Activated naive CD4-positive, alpha-beta T cell treated with anti-CD3 and anti-CD28 coated beads, Interleukin-2, amount 50 U/mL, for 72 hours (primary cell): ENCODE measurements around the gene CWC27. TPM values are rescaled to one million over a fixed set of nuclear protein-coding genes. Genes with fewer than 3 reads are reported as not detected.
"Not testable (repeated sequence)": the region's sequence is repeated elsewhere in the genome, so short reads cannot be mapped to it uniquely, and the experiment has no call there.

Source experiments
- ATAC-seq, 2 donors: fragments of 150-1000 bp; cut with Tn5 transposase; 2 replicates each; pipeline ENCODE4 v1.10.0; 2021; ENCODE audit warnings: mild to moderate bottlenecking in 2 of 2, moderate library complexity in 2 of 2
- DNase-seq, 2 donors: peaks; one replicate each; pipeline ENCODE4 v3.0.0; 2021 to 2022; ENCODE audit warnings: low spot score in 2 of 2
- H3K27ac Mint-ChIP-seq, 2 donors: one replicate each; pipeline ENCODE4 v1.8.0; 2022; ENCODE audit warnings: mild to moderate bottlenecking in 2 of 2, mixed read lengths in 2 of 2
- H3K36me3 Mint-ChIP-seq, 2 donors: one replicate each; pipeline ENCODE4 v1.8.0; 2022; ENCODE audit warnings: mixed read lengths in 2 of 2
- H3K9me3 Mint-ChIP-seq, 2 donors: one replicate each; pipeline ENCODE4 v1.8.0; 2022; ENCODE audit warnings: mixed read lengths in 2 of 2
- total RNA-seq, 2 donors: library from RNA; stranded (reverse); gene quantifications; one replicate each; pipeline ENCODE4 v1.2.3, GENCODE V29; 2022

The CWC27 gene
- total RNA-seq, 2 donors from 2014 or later: 29.7 to 31.0 TPM

GRCh38 chr5:64923151-64923685 lies 154.5 kb downstream of the CWC27 start:
- DNase-seq: no peak

DNA sequence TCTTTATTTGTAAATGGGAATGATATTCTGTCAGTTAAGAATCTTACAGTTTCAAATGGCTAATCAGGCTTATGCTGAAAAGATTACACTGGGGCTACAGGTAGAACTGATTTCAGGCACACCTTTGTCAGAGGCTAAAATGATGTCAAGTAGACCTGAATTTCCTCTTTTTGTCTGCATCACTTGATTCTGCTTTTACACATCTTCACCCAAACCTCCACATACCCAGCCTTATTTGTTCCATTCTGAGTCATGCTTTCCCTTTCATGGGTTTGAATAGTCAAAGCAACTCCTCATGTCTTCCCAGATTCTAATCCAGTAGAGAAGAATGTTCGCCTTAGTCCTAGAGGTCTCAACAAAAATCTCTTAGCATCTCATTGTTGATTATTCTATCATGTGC lies 156.4 kb downstream of the CWC27 start:
- Mint-ChIP-seq H3K9me3 (peaks cover 20 to 31% of the 10 kb centered on the region in 2 donors), H3K27ac (no peak overlapping the region), H3K36me3 (peaks cover 36 to 47% of the 10 kb centered on the region in 2 donors)
- DNase-seq (no peak), ATAC-seq (no peak)

More at GRCh38 chr5:64923151-64923685, 154.5 kb downstream of the CWC27 start:
- H3K27ac Mint-ChIP-seq: no peak overlapping the region
- peaks cover 37 to 43% of the 10 kb centered on the region in 2 donors for H3K36me3 Mint-ChIP-seq
- peak in 1 of 2 donors; percentile 54 for ATAC-seq
- H3K9me3 Mint-ChIP-seq: peaks cover 24 to 28% of the 10 kb centered on the region in 2 donors

GRCh38 chr5:64929833-64930232 lies 161.1 kb downstream of the CWC27 start:
- ATAC-seq (no peak), DNase-seq (no peak)
- Mint-ChIP-seq H3K9me3 (peaks cover 4 to 22% of the 10 kb centered on the region in 2 donors), H3K36me3 (peaks cover 11 to 34% of the 10 kb centered on the region in 2 donors), H3K27ac (no peak overlapping the region)

DNA sequence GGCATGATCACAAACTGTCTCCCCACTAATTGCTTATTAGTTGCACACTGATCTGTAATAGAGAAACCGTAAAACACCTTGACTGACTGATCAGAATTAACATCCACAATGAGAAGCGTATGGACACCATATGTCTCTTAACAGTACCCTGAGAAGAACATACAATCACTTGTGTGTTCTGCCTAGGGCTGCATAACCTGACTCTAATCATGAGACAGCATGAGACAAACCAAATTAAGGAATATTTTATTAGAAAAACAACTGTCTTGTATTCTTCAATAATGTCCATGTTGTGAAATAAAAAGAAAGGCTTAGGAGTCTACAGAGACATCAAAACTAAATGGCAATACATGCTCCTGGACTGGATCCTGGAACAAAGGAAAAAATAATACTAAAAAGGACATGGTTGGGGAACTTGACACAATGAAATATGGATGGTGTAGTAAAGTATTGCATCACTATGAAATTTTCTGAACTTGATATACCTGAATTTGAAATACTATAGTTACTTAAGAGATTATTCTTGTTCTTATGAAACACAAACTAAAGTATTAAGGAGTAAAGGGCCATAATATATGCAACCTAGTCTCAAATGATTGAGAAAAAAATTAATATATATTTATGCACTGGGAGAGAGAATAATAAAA lies 162.1 kb downstream of the CWC27 start:
- ATAC-seq (no peak), DNase-seq (no peak)
- H3K27ac Mint-ChIP-seq: no peak overlapping the region
- H3K36me3 Mint-ChIP-seq: peaks cover 17 to 38% of the 10 kb centered on the region in 2 donors
- H3K9me3 Mint-ChIP-seq: peaks cover 4 to 22% of the 10 kb centered on the region in 2 donors

DNA sequence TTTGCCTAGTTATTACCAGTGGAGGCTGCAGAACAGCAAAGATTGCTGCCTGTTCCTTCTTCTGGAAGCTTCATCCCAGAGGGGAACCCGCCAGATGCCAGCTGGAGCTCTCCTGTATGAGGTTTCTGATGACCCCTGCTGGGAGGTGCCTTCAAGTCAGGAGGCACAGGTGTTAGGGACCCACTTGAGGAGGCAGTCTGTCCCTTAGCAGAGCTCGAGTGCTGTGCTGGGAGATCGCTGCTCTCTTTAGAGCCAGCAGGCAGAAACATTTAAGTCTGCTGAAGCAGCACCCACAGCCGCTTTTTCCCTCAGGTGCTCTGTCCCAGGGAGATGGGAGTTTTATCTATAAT lies 170.7 kb downstream of the CWC27 start:
- H3K27ac Mint-ChIP-seq: not testable (repeated sequence)

GRCh38 chr5:64939772-64940510 lies 171.2 kb downstream of the CWC27 start:
- Mint-ChIP-seq H3K9me3 (peaks cover 0 to 9% of the 10 kb centered on the region in 2 donors), H3K36me3 (peaks cover 20 to 23% of the 10 kb centered on the region in 2 donors), H3K27ac (no peak overlapping the region)
- no peak for ATAC-seq
- no peak for DNase-seq

More for the DNA sequence above, 170.7 kb downstream of the CWC27 start:
- ATAC-seq, H3K9me3 Mint-ChIP-seq, DNase-seq: not testable (repeated sequence)
- peaks cover 23 to 26% of the 10 kb centered on the region in 2 donors for H3K36me3 Mint-ChIP-seq

DNA sequence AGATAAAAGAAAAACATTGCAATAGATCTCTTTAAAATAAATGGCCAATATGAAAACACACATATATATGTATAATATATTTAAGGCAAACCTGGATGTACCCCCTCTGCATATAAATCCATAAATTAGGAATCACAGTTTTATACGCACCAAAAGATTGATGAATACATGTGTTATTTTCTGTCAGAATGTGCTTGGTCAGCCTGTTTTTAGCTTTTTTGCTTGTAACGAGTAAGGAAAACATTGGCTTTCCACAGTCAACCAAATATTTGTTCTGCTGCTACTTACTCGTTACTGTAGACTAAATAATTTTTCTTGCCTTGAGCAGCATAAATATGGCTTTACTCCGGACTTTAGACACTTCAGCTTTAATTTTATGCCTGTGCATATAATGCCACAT lies 173.7 kb downstream of the CWC27 start:
- ATAC-seq: no peak
- peaks cover 4 to 6% of the 10 kb centered on the region in 2 donors for H3K36me3 Mint-ChIP-seq
- no peak for DNase-seq

DNA sequence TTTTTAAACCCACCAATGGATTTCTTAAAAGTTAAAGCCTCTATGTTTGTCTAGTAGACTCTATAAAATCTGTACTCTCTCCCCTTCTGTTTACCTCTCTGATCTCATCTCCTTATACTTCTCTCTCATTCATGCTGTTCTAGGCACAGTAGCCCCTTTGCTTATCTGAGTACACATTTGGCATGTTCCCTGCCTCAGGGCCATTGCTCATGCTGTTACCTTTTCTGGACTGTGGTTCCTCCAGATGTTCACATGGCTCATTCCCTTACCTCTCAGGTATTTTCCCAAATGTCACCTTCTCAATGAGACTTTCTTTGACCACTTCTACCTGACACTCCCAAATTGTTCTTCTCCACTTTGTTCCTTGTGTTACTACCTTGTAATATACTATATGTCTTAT lies 176.1 kb downstream of the CWC27 start:
- H3K9me3 Mint-ChIP-seq: no peaks in the 10 kb centered on the region
- H3K36me3 Mint-ChIP-seq: peaks cover 0 to 6% of the 10 kb centered on the region in 2 donors
- ATAC-seq (no peak), DNase-seq (no peak)
- no peak overlapping the region for H3K27ac Mint-ChIP-seq

More for the DNA sequence above, 173.7 kb downstream of the CWC27 start:
- Mint-ChIP-seq H3K27ac (no peak overlapping the region), H3K9me3 (no peaks in the 10 kb centered on the region)

DNA sequence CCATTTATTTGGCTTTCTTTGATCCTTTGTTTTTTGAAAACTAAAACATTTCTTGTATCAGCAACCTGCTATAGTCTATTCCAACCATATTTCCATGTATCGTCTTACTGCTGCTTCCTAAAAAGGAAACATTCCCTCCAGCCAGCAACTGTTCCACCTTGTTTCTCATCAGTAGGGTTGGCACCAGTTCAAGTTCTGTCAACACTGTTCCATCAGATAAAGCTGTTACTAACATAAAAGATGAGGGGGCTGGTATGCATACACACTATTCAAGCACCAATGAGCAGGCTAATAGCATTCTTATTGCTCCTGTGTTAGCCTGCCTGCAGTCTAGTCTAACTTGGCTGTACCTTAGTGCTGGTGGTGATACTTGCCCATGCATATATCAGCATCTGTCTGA lies 178.3 kb downstream of the CWC27 start:
- Mint-ChIP-seq H3K36me3 (peaks cover 0 to 6% of the 10 kb centered on the region in 2 donors), H3K9me3 (no peaks in the 10 kb centered on the region), H3K27ac (no peak overlapping the region)
- ATAC-seq: no peak
- no peak for DNase-seq

DNA sequence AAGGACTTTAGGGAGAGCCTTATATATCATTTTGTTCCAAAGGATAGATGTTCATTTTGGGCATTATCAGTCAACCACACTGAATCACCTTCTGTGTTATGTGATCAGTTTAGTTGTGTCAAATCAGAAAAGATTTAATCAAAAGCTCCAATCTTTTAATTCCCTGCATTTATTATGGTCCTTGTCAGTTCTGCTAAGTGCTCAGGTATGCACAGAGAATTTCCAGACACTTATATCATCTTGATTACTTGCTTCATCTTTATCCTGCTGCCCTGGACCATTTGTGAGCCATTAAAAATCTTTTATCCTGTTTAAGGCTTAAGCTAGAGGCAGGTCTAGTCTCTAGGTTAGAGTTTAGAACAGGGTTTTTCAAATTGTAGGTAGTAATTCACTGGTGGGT lies 179.1 kb downstream of the CWC27 start:
- ATAC-seq (no peak), DNase-seq (no peak)

DNA sequence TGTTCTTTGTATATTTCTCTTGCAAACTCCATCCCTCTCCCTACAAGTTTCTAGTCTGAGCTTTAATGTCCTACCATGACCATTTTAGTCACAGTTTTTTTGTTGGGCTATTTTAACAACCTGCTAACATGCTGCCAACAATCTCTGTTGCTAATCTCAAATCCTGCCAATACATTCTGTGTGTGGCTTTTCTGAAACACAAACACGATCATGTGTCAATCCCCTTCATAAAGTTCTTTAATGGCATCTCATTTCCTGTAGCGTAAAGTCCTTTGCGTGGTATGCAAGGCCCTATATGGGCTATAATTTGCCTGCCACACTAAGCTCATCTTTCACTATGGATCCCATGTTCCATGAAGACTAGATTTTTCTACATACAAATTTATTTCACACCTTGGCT lies 180.6 kb downstream of the CWC27 start:
- DNase-seq (no peak), ATAC-seq (no peak)
- H3K9me3 Mint-ChIP-seq: no peaks in the 10 kb centered on the region
- H3K36me3 Mint-ChIP-seq: peaks cover 0 to 6% of the 10 kb centered on the region in 2 donors
- H3K27ac Mint-ChIP-seq: no peak overlapping the region

More for the DNA sequence above, 179.1 kb downstream of the CWC27 start:
- no peaks in the 10 kb centered on the region for H3K9me3 Mint-ChIP-seq
- peaks cover 0 to 6% of the 10 kb centered on the region in 2 donors for H3K36me3 Mint-ChIP-seq
- no peak overlapping the region for H3K27ac Mint-ChIP-seq

DNA sequence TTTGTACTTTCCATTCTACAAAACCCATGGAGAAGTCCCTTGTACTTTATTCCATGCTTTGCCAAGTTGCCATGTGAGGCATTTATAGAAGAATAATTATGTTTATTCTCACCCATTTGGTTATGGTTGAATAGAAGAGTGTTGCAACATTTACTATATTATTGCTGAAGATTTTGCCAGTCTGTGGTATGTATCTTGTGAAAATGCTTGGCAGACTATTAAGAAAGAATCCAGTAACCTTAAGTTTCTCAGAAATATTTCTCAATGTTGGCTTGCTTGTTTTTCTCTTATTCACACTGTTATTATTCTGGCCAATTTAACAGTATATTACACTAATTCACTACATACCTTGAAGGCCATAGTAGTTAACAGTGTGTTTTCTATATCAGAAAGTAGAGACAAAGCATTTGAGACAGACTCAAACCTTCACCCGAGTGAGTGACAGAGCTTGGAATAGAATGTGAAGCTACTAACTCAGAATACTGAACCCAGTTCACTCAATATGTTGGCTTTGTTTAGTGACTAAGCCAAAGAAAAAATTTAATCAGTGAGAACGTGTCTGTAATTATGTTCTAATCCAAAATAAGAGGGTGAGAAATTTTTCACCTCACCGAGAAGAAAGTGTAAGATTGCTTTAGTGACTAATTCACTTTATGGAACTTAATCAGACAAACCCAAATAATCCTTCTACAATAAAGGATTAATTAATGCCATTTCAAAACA lies 184.4 kb downstream of the CWC27 start:
- Mint-ChIP-seq H3K9me3 (no peaks in the 10 kb centered on the region), H3K36me3 (no peaks in the 10 kb centered on the region), H3K27ac (no peak overlapping the region)
- ATAC-seq (no peak), DNase-seq (no peak)

GRCh38 chr5:64954518-64954917 lies 185.8 kb downstream of the CWC27 start:
- Mint-ChIP-seq H3K9me3 (no peaks in the 10 kb centered on the region), H3K36me3 (no peaks in the 10 kb centered on the region), H3K27ac (no peak overlapping the region)
- peak in 1 of 2 donors; percentile 41 for ATAC-seq
- DNase-seq: no peak

GRCh38 chr5:64958757-64959391 lies 190.1 kb downstream of the CWC27 start:
- H3K27ac Mint-ChIP-seq: no peak overlapping the region
- ATAC-seq (no peak), DNase-seq (no peak)
- peaks cover 5 to 18% of the 10 kb centered on the region in 2 donors for H3K36me3 Mint-ChIP-seq
- peaks cover 7 to 9% of the 10 kb centered on the region in 2 donors for H3K9me3 Mint-ChIP-seq

DNA sequence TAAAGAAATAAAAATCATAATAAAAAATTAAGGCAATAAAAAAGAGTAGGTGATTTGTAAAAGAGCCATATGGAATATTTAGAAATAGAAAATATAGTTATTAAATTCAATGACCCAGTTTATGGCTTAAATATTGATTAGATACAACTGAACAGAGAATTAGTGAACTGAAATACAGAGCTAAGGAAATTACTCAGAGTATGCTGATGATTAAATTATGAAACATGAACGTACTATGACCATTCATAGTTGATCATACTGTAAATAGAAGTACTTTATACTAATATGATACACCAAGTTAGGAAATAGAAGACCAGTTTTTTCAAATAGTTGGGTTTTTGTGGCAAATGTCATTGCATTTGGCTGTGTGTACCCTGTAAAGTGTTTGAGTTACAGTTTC lies 194.5 kb downstream of the CWC27 start:
- Mint-ChIP-seq H3K9me3 (peaks cover 7 to 9% of the 10 kb centered on the region in 2 donors), H3K27ac (no peak overlapping the region), H3K36me3 (peaks cover 5 to 19% of the 10 kb centered on the region in 2 donors)
- no peak for DNase-seq
- no peak for ATAC-seq

DNA sequence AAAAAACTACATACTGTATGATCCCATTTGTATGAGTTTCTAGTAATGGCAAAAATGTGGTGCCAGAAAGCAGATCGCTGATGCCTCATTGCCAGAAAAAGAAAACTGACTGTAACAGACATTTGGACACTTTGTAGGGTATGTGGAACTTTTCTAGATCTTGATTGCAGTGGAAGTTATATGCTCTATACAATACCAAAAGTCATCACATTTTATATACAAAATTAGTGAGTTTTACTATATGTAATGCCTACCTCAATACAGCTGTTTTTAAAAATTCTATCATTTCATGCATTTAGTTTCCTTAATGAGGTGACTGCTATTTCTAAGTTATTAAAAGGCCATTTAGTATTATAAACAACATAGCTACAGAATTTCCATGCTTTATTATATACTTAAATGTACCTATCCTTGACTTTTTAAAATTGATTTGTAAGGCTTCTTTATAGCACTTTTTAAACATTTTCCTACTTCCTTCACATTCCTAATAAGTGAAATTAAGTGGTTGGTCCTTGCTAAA lies 199.9 kb downstream of the CWC27 start:
- Mint-ChIP-seq H3K36me3 (peaks cover 3 to 5% of the 10 kb centered on the region in 2 donors), H3K9me3 (no peaks in the 10 kb centered on the region), H3K27ac (no peak overlapping the region)
- ATAC-seq (no peak), DNase-seq (no peak)
